ACHN (cell line): Measurements from ENCODE around the gene BUD13.

Experiments
- DNase-seq: peaks from one replicate; pipeline ENCODE4 v3.0.0-alpha.2; 2015
- in situ Hi-C: cut with HindIII; loops from 2 replicates; pipeline ENCODE4 v1.10.0; 2017; ENCODE audit warnings: low sequenced_read_pairs, low pct_ligation_motif_present, low pct_unique_long_range_greater_than_20kb

BUD13 gene

GRCh38 chr11:116727990-116728389 lies 44.8 kb downstream of the BUD13 start:
- in situ Hi-C loops = no loop called here
- no peak for DNase-seq

- no peak for DNase-seq
- in situ Hi-C loops = no loop called here
These were observed 47.2 kb downstream of the BUD13 start for GRCh38 chr11:116725434-116726221.

- DNase-seq = no peak
- in situ Hi-C loops = no loop called here
These were observed 48.0 kb downstream of the BUD13 start for GRCh38 chr11:116724813-116725212.

GRCh38 chr11:116723511-116723910 lies 49.3 kb downstream of the BUD13 start:
- DNase-seq = no peak
- in situ Hi-C loops = no loop called here

GRCh38 chr11:116721988-116722387 lies 50.8 kb downstream of the BUD13 start:
- no peak for DNase-seq
- in situ Hi-C loops = no loop called here

- in situ Hi-C loops = no loop called here
- no peak for DNase-seq
These were observed 51.9 kb downstream of the BUD13 start for GRCh38 chr11:116720895-116721294.

- DNase-seq = no peak
These were observed 53.8 kb downstream of the BUD13 start for GRCh38 chr11:116718955-116719501.

GRCh38 chr11:116716621-116717020 lies 56.2 kb downstream of the BUD13 start:
- in situ Hi-C loops = no loop called here
- no peak for DNase-seq

More at GRCh38 chr11:116718955-116719501, 53.8 kb downstream of the BUD13 start:
- in situ Hi-C loops = no loop called here

GRCh38 chr11:116715383-116715782 lies 57.4 kb downstream of the BUD13 start:
- no peak for DNase-seq
- in situ Hi-C loops = no loop called here

- in situ Hi-C loops = no loop called here
- DNase-seq = no peak
These were observed 57.9 kb downstream of the BUD13 start for GRCh38 chr11:116714902-116715301.

- no peak for DNase-seq
- in situ Hi-C loops = no loop called here
These were observed 60.4 kb downstream of the BUD13 start for GRCh38 chr11:116712428-116712827.

- no peak for DNase-seq
- in situ Hi-C loops = no loop called here
These were observed 62.0 kb downstream of the BUD13 start for GRCh38 chr11:116710762-116711161.

- DNase-seq = no peak
- in situ Hi-C loops = no loop called here
These were observed 62.6 kb downstream of the BUD13 start for GRCh38 chr11:116710001-116710674.

GRCh38 chr11:116707746-116708145 lies 65.0 kb downstream of the BUD13 start:
- in situ Hi-C loops = no loop called here
- no peak for DNase-seq

- no peak for DNase-seq
- in situ Hi-C loops = no loop called here
These were observed 65.6 kb downstream of the BUD13 start for GRCh38 chr11:116707161-116707629.

- DNase-seq = no peak
These were observed 69.4 kb downstream of the BUD13 start for GRCh38 chr11:116703421-116703820.

GRCh38 chr11:116702772-116703385 lies 69.9 kb downstream of the BUD13 start:
- no peak for DNase-seq
- in situ Hi-C loops = no loop called here

More at GRCh38 chr11:116703421-116703820, 69.4 kb downstream of the BUD13 start:
- in situ Hi-C loops = no loop called here

- in situ Hi-C loops = no loop called here
- no peak for DNase-seq
These were observed 70.9 kb downstream of the BUD13 start for GRCh38 chr11:116701876-116702275.

- no peak for DNase-seq
- in situ Hi-C loops = no loop called here
These were observed 71.4 kb downstream of the BUD13 start for GRCh38 chr11:116701297-116701801.
